ENCODE measurements around the gene CYP4F2. TPM values are rescaled to one million over a fixed set of nuclear protein-coding genes. Genes with fewer than 3 reads are reported as not detected.
"Not testable (repeated sequence)": the region's sequence is repeated elsewhere in the genome, so short reads cannot be mapped to it uniquely, and the experiment has no call there.

The CYP4F2 gene
- total RNA-seq, 2 donors from 2014 or later = 0.43 TPM; not detected in 1

GRCh38 chr19:15911599-15912235 lies 13.8 kb upstream of the CYP4F2 start:
- Mint-ChIP-seq H3K27ac (no peak overlapping the region), H3K9me3 (peaks cover 4 to 12% of the 10 kb centered on the region in 2 donors), H3K36me3 (peaks cover 0 to 6% of the 10 kb centered on the region in 2 donors)
- no peak for DNase-seq (ENCODE audit: low spot score in 2 of 2)
- ATAC-seq = no peak

DNA sequence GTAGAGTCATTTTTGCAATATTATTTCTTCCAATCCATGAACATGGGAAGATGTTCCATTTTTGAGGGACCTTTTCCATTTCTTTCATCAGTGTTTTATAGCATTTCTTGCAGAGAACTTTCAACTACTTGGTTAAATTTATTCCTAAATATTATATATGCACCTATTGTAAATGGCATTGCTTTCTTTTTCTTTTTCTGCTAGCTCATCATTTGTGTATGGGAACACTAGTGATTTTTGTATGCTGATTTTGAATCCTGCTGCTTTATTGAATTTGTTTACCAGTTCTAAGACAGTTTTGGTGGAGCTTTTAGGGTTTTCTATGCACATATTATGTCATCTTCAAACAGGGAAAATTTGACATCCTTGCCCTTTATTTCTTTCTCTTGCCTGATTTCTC lies 7.2 kb upstream of the CYP4F2 start:
- Mint-ChIP-seq H3K27ac (no peak overlapping the region), H3K9me3 (no peaks in the 10 kb centered on the region), H3K36me3 (no peaks in the 10 kb centered on the region)
- no peak for ATAC-seq
- no peak for DNase-seq (ENCODE audit: low spot score in 2 of 2)

GRCh38 chr19:15902898-15903297 lies 5.0 kb upstream of the CYP4F2 start:
- not testable (repeated sequence) for H3K9me3 Mint-ChIP-seq; H3K36me3 Mint-ChIP-seq; DNase-seq (ENCODE audit: low spot score in 2 of 2); ATAC-seq; H3K27ac Mint-ChIP-seq

DNA sequence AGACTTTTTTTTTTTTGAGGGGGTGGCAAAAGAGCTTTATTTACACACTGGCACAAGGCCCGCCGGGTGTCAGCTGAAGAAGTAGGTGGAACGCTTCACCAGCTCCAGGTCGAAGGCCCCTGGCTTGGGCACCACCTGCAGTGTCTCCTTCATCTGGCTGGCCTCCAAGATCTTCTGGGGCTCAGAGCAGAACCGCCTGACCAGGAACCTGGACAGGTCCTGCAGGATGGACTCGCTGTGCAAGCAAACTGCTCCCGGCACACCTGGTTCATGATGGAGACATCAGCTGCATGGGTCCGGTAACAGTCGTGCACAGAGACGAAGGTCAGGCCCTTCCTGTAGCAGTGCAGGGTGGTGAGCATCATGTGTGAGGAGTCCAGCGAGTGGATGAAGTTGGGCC lies 4.4 kb upstream of the CYP4F2 start:
- DNase-seq (ENCODE audit: low spot score in 2 of 2) = no peak

DNA sequence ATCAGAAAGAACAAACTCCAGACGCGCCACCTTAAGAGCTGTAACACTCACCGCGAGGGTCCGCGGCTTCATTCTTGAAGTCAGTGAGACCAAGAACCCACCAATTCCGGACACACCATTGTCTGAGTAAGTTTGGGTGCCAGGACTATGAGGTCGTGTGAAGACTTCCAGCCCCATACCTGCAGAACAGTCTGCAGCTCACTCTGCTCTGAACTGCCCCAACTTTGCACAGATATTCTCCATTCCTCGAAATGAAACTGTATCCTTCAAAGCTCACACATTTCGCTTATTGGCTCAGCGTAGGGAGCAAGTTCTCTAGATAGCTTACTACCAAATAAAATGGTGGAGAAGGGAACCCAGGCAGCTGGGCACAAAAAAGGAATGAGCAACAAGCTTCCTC lies 2.6 kb upstream of the CYP4F2 start:
- ATAC-seq (no peak), DNase-seq (ENCODE audit: low spot score in 2 of 2) (no peak)
- Mint-ChIP-seq H3K9me3 (no peaks in the 10 kb centered on the region), H3K36me3 (no peaks in the 10 kb centered on the region), H3K27ac (no peak overlapping the region)

More for the DNA sequence above, 4.4 kb upstream of the CYP4F2 start:
- H3K27ac Mint-ChIP-seq = no peak overlapping the region
- H3K9me3 Mint-ChIP-seq = no peaks in the 10 kb centered on the region
- H3K36me3 Mint-ChIP-seq = no peaks in the 10 kb centered on the region
- no peak for ATAC-seq

DNA sequence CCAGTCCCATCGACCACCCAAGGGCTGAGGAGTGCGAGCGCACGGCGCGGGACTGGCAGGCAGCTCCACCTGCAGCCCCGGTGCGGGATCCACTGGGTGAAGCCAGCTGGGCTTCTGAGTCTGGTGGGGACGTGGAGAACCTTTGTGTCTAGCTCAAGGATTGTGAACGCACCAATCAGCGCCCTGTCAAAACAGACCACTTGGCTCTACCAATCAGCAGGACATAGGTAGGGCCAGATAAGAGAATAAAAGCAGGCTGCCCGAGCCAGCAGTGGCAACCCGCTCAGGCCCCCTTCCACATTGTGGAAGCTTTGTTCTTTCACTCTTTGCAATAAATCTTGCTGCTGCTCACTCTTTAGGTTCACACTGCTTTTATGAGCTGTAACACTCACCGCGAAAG lies 2.2 kb upstream of the CYP4F2 start:
- not testable (repeated sequence) for ATAC-seq; H3K27ac Mint-ChIP-seq; DNase-seq (ENCODE audit: low spot score in 2 of 2); H3K9me3 Mint-ChIP-seq; H3K36me3 Mint-ChIP-seq

- not testable (repeated sequence) for H3K9me3 Mint-ChIP-seq, ATAC-seq
These were observed 1.7 kb upstream of the CYP4F2 start for GRCh38 chr19:15899561-15899960.

DNA sequence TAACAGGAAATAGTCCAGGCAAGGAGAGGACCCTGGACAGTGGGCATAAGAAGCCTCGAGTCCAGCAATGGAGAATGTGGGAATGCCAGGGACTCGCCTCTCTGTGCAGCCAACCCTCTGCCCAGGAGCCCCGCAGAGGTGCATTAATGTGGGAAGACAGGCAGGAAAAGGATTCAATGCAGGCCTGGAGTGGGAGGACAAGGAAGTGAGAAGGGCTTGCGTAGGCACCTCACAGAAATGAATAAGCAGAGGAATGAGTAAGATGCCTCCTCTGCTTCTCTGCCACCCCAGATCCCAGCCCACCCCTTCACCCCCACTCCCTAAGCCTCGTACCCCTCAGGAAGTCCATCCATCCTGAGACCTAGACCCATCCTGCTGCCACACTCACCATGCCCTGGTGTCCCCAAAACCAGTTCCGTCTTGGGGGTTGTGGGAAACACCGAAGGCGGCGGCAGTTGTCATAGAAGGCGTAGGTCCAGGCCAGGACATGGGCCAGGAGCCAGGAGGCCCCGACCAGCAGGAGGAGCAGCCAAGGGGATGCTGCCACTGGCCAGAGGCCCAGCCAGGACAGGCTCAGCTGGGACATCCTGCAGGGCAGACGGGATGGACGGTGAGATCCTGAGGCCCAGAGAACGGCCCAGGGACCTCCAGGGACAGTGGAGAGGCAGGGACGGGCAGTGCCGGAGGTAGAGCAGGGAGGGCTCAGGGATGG lies 692 bp downstream of the CYP4F2 start:
- Mint-ChIP-seq H3K9me3 (no peaks in the 10 kb centered on the region), H3K27ac (no peak overlapping the region), H3K36me3 (no peaks in the 10 kb centered on the region)
- no peak for ATAC-seq
- DNase-seq (ENCODE audit: low spot score in 2 of 2) = no peak

More at GRCh38 chr19:15899561-15899960, 1.7 kb upstream of the CYP4F2 start:
- H3K36me3 Mint-ChIP-seq; DNase-seq (ENCODE audit: low spot score in 2 of 2); H3K27ac Mint-ChIP-seq: not testable (repeated sequence)

- H3K36me3 Mint-ChIP-seq = no peaks in the 10 kb centered on the region
- DNase-seq (ENCODE audit: low spot score in 2 of 2) (no peak), ATAC-seq (no peak)
- no peak overlapping the region for H3K27ac Mint-ChIP-seq
- H3K9me3 Mint-ChIP-seq = no peaks in the 10 kb centered on the region
These were observed 1.9 kb downstream of the CYP4F2 start for GRCh38 chr19:15895876-15896430.

GRCh38 chr19:15894359-15894758 lies 3.5 kb downstream of the CYP4F2 start:
- Mint-ChIP-seq H3K36me3 (no peaks in the 10 kb centered on the region), H3K27ac (peak overlapping the region in 1 of 2 donors; percentile 8), H3K9me3 (no peaks in the 10 kb centered on the region)
- no peak for ATAC-seq
- DNase-seq (ENCODE audit: low spot score in 2 of 2) = no peak

- no peak overlapping the region for H3K27ac Mint-ChIP-seq
- ATAC-seq = no peak
- no peak for DNase-seq (ENCODE audit: low spot score in 2 of 2)
- H3K9me3 Mint-ChIP-seq = no peaks in the 10 kb centered on the region
- no peaks in the 10 kb centered on the region for H3K36me3 Mint-ChIP-seq
These were observed 4.4 kb downstream of the CYP4F2 start for GRCh38 chr19:15893477-15893876.

DNA sequence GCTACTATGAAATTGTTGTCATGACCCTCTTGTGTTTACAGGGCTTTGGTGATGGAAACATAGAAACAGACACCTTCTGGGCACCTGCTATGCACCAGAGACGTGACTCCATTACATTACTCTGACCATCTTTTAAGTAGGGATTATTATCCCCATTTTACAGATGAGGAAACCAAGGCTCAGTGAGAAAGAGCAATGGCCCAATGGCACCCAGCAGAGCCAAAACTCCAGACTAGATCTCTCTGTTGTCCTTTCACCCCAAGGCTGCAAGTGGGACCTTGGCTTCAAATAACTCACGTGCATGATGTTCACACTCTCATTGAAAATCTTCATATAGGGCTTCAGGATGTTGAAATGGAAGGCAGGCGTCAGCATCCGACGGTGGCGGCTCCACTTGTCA lies 5.9 kb downstream of the CYP4F2 start:
- Mint-ChIP-seq H3K9me3 (no peaks in the 10 kb centered on the region), H3K27ac (no peak overlapping the region), H3K36me3 (no peaks in the 10 kb centered on the region)
- ATAC-seq (no peak), DNase-seq (ENCODE audit: low spot score in 2 of 2) (no peak)

GRCh38 chr19:15891434-15891833 lies 6.4 kb downstream of the CYP4F2 start:
- Mint-ChIP-seq H3K36me3 (no peaks in the 10 kb centered on the region), H3K9me3 (no peaks in the 10 kb centered on the region), H3K27ac (no peak overlapping the region)
- DNase-seq (ENCODE audit: low spot score in 2 of 2) = no peak
- no peak for ATAC-seq

GRCh38 chr19:15889339-15889738 lies 8.5 kb downstream of the CYP4F2 start:
- H3K27ac Mint-ChIP-seq; H3K9me3 Mint-ChIP-seq; DNase-seq (ENCODE audit: low spot score in 2 of 2); ATAC-seq; H3K36me3 Mint-ChIP-seq: not testable (repeated sequence)

- ATAC-seq (no peak), DNase-seq (ENCODE audit: low spot score in 2 of 2) (no peak)
- no peaks in the 10 kb centered on the region for H3K36me3 Mint-ChIP-seq
- H3K27ac Mint-ChIP-seq = no peak overlapping the region
- no peaks in the 10 kb centered on the region for H3K9me3 Mint-ChIP-seq
These were observed 12.0 kb downstream of the CYP4F2 start for GRCh38 chr19:15885919-15886318.

- no peak for DNase-seq (ENCODE audit: low spot score in 2 of 2)
- Mint-ChIP-seq H3K9me3 (no peaks in the 10 kb centered on the region), H3K36me3 (no peaks in the 10 kb centered on the region), H3K27ac (no peak overlapping the region)
- ATAC-seq = no peak
These were observed 12.7 kb downstream of the CYP4F2 start for GRCh38 chr19:15885167-15885566.

DNA sequence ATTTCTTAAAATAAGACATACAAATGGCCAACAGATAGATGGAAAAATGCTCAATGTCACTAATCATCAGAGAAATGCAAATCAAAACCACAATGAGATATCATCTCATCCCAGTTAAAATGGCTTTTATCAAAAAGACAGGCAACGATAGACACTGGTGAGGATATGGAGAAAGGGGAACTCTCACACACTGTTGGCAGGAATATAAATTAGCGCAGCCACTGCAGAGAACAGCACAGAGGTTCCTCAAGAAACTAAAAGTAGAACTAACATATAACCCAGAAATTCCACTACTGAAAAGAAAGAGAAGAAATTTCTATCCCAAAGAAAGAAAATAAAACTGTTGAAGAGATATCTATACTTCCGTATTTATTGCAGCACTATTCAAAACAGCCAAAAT lies 14.5 kb downstream of the CYP4F2 start:
- not testable (repeated sequence) for H3K9me3 Mint-ChIP-seq; DNase-seq (ENCODE audit: low spot score in 2 of 2); H3K27ac Mint-ChIP-seq; ATAC-seq; H3K36me3 Mint-ChIP-seq

All from activated naive CD4-positive, alpha-beta T cell treated with anti-CD3 and anti-CD28 coated beads, Interleukin-2, amount 50 U/mL, for 72 hours (primary cell).